Hematopoietic multipotent progenitor cell treated with erythropoietin and hydrocortisone succinate and interleukin-3 and kit ligand, for 8 days (in vitro differentiated cells): ENCODE results near the gene SERPINE2.

ENCODE experiments used
- DNase-seq: peaks from one replicate; pipeline ENCODE4 v3.0.0-alpha.2; 2015

Gene SERPINE2

DNA sequence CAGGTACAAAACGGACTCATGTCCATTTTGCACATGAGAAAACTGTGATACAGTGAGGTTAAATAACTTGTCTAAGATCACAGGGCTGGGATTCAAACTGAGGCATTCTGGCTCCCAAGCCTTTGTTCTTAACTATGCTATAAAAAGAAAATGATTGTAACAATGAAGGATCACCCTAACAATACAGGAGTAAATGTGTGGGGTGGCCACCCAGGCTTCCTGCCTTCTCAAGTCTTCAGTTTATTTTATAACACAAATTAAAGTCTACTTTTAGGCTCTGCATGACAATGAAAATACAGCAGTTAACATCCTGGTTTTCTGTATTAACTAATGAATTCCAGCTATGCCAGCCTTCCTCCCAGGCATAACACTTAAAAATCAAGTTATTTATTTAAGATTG lies 101.6 kb downstream of the SERPINE2 start:
- DNase-seq, result no peak

DNA sequence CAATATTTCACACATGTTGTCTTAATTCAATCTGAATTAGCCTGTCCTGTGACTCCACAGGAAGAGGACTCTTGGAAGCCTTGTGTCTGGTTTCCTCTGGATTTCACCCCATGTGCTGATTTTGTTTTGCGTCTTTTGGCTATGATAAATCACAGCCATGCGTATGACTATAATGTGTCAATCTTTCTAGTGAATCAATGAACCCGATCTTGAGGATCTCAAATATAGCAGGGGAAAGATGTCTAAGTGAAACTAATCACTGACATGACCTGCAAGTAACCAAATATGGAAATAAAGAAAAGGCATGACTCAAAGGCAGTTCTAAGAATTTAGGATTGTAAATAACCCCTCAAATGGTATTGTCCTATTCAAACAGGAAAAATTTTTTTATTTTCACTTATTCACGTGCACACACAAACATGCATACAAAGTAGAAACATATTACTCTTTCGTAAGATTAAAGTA lies 102.2 kb downstream of the SERPINE2 start:
- DNase-seq, result no peak

DNA sequence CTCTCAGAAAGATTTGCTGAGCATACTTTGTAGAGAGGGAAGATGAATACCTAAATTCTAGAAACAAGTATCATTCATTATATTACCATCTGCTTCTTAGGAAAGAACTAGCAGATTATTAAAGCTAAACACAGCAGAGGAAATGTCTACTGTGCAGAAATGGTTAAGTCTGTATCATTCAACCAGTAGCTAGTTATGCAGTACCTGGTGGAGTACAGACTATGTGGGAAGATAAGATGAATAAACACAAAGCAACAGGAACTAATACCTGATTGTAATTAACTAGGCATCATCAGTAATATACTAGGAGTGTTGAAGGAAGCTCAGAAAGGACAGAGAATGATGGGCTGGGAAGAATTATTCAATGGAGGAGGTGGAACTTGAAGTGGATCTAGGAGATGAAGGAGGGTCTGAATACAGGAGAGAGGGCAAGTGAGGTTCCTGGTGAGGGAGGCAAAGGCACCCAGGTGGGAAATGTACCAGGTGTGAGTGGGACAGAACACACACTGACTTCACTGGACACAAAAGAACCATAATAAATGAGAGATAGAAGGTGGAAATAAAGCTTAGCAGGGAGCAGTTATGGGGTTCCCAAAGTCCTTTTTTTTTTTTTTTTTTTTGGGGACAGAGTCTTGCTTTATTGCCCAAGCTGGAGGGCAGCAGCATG lies 103.5 kb downstream of the SERPINE2 start:
- no peak for DNase-seq

DNA sequence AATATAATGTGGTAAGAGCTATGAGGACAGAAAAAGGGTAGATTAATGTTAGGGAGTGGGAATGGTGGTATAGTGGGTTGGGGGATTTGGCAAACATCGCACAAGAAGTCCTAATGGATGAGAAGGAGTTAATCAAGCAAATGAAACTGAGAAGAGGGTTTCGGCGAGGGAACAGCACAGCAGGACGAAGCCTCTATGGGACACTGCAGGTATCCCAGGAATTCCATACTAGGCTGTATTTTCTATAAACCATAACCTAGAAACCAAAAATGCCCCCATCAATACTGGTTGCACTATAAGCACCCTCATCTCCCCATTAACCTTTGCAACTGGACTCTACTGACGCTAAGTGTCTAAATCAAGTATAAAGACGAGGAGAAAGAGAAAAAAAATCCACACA lies 104.2 kb downstream of the SERPINE2 start:
- DNase-seq, result no peak

DNA sequence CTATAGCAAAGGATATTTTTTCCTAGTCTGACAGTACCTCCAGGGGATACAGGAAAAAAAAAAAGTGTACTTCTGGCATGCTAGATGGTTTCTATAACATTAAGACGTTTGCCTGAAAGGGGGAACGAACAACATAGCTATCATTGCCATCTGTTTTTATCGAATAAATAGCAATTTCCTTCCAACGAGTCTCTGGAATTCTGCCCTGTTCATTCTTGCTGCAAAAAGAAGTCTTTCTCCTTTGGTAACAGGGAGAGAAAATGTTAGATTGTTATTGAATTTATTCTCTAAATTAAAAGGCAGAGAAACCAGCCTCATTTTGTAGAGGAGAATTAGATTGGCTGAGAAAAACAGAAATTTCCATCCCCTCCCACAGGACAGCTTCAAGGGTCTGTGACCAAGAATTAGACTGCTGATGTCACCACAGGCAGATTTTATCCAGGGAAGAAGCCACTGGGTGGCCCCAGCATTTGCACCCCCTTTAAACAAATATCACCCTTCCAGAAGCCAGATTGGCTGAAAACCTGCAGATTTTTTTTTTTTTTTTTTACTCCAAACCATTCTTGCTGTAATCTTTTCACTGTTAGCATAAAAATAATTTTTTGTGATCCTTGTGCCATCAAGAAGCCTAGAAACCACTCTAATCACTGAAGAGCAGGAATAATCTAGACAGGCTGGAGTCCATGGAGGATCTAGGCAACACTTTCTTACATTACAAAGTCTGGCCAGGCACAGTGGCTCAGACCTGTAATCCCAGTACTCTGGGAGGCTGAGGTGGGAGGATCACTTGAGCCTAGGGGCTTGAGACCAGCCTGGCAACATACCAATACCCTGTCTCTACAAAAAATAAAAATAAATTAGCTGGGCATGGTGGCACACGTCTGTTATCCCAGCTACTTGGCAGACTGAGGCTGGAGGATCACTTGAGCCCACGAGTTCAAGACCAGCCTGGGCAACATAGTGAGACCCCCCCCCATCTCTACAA lies 106.0 kb downstream of the SERPINE2 start:
- no peak for DNase-seq

DNA sequence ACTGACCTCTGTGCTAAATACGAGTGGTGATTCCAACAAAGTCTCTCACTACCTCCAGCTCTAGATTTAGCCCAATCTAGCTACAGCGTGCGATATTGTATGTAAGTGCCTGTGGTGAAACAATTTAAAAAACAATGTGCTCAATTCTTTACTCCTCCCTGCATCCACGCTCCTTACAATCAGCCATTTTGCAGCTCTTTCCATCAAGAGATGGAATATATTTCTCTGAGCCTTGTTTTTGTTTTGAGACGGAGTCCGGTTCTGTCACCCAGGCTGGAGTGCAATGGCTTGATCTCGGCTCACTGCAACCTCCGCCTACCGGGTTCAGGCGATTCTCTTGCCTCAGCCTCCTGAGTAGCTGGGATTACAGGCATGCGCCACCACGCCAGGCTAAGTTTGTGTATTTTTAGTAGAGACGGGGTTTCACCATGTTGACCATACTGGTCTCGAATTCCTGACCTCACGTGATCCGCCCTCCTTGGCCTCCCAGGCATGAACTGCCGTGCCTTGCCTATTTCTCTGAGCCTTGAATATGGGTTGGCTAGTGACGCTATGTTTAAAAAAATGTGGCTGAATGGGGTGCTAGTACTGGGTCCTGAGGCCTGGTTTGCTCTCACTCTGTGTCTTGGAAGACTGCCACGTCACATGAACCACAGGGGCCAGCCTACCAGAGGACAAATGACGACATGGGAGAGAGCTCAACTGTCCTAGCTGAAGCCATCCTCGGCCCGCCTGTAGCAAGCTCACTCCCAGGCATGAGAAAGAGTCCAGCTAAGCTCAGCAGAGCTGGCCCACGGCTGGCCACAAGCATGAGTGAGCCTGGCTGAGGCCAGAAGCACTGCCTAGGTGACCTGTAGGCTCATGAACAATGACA lies 108.7 kb downstream of the SERPINE2 start:
- DNase-seq, result peak; percentile 73

DNA sequence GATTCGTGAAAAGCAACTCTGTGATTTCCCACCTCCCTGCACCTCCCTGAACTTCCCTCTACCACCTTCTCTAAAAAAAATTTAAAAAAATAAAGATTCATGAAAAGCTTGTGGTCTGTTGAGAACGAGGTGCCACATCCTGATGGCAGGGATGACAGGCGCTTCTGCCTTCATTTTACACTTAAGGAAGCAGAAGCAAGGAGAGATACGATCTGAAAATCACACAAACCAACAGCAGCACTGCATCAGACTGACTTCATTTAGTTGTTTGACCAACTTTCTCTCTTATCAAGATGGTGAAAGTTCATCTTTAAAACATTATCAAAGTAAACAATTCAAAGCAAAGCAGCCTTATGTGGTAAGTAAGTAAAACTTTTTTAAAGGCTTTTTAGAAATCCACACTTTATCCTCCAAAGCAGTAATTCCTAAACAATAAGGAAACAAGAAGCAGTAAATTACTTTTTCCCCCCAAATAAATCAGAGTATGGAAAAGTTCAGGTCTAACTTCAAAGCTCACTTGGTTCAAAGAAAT lies 109.4 kb downstream of the SERPINE2 start:
- no peak for DNase-seq

DNA sequence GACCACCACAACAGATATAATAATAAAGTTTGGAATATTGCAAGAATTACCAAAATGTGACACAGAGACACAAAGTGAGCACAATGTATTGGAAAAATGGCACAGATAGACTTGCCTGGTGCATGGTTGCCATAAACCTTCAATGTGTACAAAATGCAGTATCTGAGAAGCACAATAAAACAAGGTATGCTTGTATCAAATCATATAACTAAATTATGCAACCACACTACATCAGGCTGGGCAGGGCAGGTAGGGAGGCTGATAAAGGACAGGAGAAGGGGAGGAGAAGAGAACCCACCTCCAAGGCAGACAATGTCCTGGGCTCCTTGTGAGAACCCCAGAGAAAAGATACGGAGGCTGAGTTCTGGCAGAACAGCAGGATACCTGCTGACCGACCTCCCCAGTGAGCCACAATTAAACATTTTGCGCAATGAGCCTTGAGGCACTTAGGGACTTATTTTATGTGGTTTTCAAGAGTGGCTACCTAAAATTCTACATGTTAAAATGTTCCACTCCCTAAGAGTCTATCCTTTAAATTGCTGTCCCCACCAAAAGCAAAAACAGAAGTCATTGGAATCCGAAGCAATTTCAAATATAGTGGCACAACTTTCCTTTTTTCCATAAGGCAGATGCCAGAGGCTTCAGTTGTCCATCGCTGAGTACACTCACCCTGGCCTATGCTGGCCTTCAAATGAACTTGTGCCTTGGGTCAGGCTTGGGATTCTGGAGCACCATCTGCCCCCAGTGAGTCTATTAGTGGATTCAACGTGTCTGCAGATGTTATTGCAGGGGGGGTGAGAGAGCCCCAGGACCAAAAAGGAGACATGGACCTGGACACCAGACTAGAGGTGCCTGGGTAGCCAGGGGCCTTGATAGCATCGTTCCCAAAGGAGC lies 110.7 kb downstream of the SERPINE2 start:
- DNase-seq, result no peak

DNA sequence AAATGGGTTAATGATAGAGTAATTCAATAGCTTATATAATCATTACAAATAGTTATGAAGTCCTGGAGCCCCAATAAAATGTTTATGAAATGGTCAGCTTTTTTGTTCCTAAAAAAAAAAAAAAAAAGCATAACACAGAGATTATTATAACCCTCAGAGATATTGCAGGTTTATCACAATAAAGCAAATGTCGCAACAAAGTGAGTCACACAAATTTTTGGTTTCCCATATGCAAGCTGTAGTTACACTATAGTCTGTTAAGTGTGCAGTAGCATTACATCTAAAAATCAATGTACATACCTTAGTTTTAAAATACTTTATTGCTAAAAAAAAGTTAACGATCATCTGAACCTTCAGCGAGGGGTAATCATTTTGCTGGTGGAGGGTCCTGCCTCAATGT lies 114.0 kb downstream of the SERPINE2 start:
- DNase-seq, result no peak
